OCI-LY7 (cell line): ENCODE measurements around the gene SOX13. TPM values are rescaled to one million over a fixed set of nuclear protein-coding genes. Genes with fewer than 3 reads are reported as not detected.

ENCODE experiments used
- total RNA-seq, 2 experiments: library from RNA; depleted of rRNA in 1 of 2; stranded (reverse); fragments of >200 nt in 1 of 2; shearing (Covaris generic) in 1 of 2; gene quantifications; 2 replicates each; pipeline ENCODE4 v1.2.3, GENCODE V29; 2014 to 2022

Gene SOX13
- total RNA-seq, 2 experiments from 2014 or later, result 0.27 TPM; not detected in 1

Other genes starting within 250 kb of the SOX13 start
- gene SNRPE, start 211.5 kb upstream of the SOX13 start, total RNA-seq (2014; rRNA removed; shearing (Covaris generic)), result 95.9 and 109 TPM in 2 replicates
- gene SNRPE, start 211.5 kb upstream of the SOX13 start, total RNA-seq (2022), result 299 and 322 TPM in 2 replicates
- not detected in 2 replicates for gene ETNK2, start 78.9 kb downstream of the SOX13 start, total RNA-seq (2014; rRNA removed; shearing (Covaris generic))
- 1.9 and 2.4 TPM in 2 replicates for gene ETNK2, start 78.9 kb downstream of the SOX13 start, total RNA-seq (2022)
- gene REN, start 93.2 kb downstream of the SOX13 start, total RNA-seq (2014; rRNA removed; shearing (Covaris generic)), result not detected in 2 replicates
- not detected in 2 replicates for gene REN, start 93.2 kb downstream of the SOX13 start, total RNA-seq (2022)
- not detected in 2 replicates for gene KISS1, start 123.4 kb downstream of the SOX13 start, total RNA-seq (2014; rRNA removed; shearing (Covaris generic))
- not detected in 2 replicates for gene KISS1, start 123.4 kb downstream of the SOX13 start, total RNA-seq (2022)
- gene GOLT1A, start 140.9 kb downstream of the SOX13 start, total RNA-seq (2014; rRNA removed; shearing (Covaris generic)), result not detected in 2 replicates
- gene GOLT1A, start 140.9 kb downstream of the SOX13 start, total RNA-seq (2022), result not detected in 2 replicates